Activated naive CD4-positive, alpha-beta T cell treated with anti-CD3 and anti-CD28 coated beads, Interleukin-2, amount 50 U/mL, for 16 hours (primary cell): ENCODE data around the gene RASSF10.
A peak's percentile ranks its signal among the peaks of the same experiment; 100 is the strongest.

Experiments used
- DNase-seq: peaks from one replicate; pipeline ENCODE4 v3.0.0-alpha.2; 2020

RASSF10 gene

DNA sequence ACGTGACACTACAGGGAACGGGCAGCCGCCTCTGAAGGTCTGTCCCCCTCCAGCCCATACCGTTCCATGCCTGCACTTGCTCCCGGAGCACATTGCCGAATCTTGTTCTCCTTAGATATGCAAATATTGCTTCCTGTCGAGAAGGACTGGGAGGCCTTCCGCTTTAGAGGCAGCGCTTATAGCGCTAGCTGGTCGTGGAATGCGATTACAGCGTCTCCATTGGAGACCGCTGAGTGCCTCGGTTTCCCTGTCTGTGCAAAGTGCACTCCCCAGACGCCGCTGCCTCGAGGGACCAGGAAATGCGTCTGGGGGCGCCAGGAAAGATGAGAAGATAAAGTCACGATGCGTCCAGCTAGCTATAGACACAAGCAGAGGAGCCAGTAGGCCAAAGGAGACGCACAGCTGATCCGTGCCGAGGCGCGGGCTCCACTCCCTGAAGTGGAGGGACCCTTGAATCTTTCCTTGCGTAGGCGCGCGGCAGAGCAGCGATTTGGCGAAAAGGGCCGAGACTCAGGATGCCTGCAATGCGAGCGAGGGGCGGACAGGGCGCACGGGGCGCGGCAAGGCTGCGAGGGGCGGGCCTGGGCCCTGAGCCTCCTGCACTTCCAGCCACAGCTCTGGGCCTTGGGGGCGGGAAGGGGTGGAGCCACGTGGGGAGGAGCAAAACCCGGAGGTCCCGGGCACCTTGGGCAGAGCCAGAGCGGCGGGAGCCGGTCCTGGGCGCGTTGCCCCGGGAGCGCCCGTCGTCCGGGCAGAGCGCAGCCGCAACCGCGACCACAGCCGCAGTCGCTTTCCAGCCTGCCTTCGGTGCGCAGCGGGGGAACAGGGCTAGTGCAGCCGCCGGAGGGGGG lies at the start of gene RASSF10:
Gene RASSF10, plus strand, starts transcription at position 692 of the 851 bp plus-strand sequence. CDS start 261 bp downstream, outside the sequence.
- no peak for DNase-seq

DNA sequence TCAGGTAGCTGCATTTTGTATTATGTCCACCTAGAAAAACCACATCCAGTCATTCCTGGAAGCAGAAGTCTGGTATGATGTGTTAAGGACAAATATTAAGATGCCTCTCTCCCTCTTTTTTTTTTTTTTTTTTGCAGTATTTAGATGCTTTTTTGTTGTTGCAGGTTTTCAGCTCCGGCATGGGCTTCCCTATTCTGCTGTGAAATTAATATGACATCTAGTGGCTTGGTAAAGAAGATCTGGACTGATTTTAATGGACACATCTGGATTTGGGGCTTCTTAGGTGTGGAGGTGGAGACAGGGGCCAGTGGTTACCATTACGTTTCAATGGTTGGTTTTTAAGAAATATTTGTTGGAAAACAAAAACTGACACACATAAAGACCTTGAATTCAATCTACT lies 47.5 kb upstream of the RASSF10 start:
- no peak for DNase-seq

DNA sequence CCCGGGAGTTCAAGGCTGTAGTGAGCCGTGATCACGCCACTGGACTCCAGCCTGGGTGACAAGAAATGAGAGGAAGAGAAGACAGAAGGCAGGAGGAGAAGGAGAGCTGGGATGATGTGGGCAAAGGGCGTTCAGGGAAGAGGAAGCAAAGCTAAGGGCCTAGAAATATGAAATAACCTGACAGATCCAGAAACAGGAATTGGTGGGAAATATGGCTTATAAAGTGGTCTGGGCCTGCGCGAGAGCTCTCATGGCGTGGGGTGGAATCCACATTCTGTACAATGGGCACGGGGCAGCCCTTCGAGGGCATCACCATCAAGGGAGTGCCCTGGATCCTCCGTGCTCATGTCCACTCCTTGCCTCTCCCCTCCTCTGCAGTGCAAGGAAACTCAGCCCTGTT lies 46.8 kb upstream of the RASSF10 start:
- no peak for DNase-seq

DNA sequence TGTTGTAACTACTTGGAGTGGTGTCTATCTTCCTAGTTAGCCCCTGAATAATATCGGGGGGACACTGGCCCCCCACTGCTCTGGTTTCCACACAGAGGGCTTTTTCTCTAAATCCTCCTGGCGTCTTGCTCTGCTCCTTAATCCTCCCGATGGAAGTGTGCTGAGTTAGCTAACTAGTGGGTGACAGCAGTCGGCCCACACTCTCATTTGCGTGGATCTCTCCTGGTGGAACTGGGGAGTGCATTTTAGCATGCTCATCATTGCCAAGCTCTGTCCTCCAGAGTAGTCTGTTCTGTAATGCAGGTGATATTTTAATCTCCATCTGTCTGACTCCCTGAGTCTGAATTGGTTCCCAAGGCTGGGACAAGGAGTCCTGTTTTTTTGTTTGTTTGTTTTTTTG lies 46.1 kb upstream of the RASSF10 start:
- no peak for DNase-seq

DNA sequence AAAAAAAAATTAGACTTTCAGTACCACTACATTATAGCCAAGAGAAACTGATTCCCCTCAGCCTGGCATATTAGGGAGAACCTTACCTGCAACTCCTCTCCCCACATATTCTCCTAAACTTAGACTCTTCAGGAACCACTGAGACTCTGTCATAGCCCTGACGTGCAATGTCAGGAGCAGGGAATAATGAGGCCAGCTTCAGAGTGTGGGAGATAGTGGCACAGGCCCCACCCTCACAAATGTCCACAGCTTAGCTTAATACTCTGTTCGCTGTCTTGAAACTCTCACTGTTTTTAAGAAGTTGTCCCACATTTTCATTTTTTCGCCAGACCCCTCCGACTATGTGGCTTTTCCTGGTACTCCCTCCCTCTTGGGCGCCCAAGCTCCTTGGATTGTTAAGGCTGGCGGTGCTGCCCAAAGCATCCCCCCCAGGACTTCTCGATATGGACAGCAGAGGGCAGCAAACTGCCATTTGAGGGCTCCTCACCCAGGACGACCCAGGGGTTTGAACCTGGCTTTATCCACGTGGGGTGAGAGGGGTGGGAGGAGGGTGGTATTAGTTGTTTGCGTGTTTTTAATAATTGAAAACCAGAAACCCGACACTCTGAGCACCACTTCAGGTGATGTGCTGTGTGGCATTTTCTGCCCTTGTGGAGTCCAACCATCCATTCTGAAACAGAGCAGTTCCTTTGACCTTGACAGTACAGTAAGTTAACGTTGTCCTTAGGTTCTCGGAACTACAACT lies 45.2 kb upstream of the RASSF10 start:
- DNase-seq = peak; percentile 65

DNA sequence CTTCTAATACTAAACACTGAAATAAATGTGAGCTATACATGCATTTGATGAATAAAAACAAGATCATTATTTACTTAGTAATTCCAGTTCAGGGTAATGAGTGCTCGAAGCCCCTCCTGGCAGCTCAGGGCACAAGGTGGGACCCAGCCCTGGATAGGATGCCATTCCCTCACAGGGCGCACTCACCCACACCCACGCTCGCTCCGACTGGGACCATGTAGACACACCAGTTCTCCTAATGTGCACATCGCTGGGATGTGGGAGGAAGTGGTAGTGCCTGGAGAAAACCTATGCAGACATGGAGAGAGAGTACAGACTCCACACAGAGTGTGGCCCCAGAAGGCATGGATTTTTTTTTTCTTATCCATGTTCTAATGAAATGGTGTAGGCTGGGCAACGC lies 44.5 kb upstream of the RASSF10 start:
- no peak for DNase-seq

DNA sequence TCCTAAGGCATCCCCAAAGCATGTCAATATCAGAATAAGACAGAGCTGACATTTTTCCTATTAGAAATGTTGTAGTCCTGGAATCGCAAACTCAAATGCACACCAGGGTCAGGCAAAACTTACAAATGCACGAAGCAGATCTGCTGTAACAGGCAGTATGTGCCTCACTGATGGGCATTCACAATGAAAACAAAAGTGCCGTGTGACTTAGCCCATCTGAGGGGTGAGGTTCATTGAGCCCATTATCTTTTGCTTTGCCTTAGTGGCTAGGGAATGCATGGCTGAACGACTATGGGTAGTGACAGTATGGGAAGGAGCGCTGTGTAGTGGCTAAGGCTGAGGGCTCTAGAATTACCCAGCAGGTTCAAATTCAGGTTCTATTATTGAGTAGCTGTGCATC lies 43.1 kb upstream of the RASSF10 start:
- no peak for DNase-seq

DNA sequence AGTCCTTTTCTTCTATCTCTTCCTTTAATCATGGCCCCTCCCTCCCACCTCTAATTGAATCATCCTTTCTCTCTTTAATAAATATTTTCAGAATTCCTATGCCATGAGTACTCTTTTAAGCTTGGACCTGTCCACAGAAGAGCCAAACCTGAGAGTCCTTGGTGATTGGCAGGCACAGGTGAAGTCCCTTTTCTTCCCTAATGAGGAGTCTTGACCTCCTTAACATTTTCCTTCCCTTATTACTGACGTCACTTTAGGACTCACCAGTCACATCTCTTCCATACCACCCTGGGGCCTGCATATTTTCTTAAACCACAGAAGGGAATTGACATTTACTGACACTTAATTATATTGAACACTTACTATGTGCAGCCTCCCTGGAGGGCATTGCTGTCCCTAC lies 41.0 kb upstream of the RASSF10 start:
- no peak for DNase-seq

DNA sequence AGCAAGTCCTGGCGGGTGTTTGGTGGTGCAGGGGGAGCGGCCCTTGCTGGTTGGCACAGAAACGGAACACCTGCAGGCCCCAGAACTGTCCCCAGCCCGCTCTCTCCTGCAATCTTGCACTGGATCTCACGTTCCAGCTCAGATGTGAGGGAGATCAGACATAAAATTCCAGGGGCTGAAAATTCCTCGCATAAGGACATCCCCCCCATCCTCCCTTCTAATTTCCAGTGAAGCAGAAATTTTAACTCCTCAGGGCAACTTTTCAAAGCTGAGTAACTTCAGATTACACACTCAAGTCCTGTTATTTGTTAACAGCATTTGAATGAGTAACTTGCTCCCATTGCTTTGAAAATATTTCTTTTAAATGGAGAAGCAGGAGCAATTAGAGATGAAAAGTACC lies 40.3 kb upstream of the RASSF10 start:
- no peak for DNase-seq

DNA sequence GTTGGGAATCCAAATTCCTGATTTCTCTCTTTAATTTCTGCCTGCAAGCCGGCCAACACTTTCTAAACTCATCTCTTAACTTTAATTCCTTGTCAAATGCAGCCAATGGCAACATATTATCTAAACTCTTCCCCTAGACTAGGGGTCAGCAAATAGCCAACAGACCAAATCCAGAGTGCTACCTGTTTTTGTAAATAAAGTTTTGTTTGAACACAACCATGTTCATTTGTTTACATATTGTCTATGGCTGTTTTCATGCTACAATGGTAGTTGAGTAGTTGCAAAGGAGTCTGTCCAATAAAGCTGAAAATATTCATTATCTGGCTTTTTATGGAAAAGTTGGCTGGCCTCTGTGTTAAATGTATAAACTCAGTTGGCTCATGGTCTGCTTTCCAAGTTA lies 37.2 kb upstream of the RASSF10 start:
- DNase-seq = no peak

DNA sequence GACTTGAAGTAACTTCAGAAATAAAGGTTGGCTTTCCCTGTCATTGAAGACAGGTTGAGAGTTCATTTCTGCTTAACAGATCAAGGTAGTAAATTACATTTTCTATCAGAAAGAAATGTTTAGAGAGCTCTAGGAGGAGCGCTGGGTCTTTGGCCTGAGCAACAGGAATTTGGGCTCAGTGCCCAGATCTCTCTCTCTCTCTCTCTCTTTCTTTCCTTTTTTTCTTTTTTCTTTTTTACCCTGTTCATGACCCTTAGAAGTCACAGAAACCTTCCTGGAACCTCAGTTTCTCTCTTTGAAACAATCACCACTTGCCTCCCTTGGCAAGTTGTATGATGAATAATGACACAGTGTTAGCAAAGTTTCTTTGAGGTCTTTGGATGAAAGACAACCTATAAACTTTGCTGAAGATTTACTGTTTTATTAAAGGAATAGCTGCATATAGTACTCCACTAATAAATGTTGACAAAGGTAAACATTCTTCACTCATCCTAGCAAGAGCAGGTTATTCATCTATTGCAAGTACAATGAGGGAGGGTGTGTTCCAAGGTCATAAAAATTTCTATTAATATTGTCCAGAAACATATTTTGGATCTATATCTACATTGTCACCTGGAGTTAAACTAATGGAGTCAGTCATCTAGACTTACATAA lies 35.5 kb upstream of the RASSF10 start:
- no peak for DNase-seq

DNA sequence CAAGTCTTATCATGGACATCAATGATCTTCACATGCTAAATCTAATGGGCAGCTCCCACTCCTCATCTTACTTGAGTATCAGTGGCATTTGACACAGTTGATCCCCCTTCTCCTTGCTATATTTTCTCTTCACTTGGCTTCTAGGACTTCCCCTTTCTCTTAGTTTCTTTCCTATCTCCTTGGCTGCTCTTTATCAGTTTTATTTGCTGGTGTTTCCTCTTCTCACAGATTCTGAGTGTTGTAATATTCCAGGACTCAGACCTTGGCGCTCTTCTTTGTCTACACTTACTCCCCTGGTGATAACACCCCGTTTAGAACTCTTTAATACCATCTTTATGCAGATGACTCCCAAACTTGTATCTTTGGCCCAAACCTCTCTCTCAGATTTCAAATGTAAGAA lies 33.9 kb upstream of the RASSF10 start:
- no peak for DNase-seq

DNA sequence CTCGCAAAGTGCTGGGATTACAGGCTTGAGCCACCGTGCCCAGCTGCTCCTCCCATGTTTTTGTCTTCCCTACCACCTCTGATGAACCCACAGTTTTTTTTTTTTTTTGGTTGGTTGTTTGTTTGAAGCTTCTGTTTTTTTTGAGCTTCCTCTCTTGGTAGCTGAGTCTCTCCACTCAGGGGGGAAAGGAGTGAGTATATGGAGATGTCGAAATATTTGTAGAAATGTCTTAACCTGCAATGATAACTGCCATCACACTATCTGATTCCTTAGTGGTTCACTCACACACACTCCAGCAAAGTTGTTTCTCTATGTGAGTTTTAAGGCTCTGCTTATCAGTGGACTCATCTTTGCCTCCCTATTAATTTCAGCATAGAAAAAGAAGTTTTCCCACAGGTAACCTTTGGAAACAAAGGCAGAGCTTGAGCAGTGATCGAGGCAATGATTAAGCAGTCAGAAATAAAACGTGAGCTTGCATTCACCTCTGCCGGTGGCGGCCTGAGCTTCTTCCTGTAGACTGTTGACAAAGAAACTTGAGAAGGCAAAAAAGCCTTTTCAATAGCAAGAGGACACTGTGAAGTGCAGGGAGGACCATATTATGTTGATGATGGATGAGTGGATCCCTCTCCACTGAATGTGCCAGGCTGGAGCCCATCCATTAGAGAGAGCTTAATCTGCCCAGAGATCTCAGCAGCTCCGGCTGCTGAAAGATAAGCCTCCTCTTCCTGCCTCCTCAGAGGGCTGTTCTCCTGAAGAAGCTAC lies 29.0 kb upstream of the RASSF10 start:
- DNase-seq = no peak

DNA sequence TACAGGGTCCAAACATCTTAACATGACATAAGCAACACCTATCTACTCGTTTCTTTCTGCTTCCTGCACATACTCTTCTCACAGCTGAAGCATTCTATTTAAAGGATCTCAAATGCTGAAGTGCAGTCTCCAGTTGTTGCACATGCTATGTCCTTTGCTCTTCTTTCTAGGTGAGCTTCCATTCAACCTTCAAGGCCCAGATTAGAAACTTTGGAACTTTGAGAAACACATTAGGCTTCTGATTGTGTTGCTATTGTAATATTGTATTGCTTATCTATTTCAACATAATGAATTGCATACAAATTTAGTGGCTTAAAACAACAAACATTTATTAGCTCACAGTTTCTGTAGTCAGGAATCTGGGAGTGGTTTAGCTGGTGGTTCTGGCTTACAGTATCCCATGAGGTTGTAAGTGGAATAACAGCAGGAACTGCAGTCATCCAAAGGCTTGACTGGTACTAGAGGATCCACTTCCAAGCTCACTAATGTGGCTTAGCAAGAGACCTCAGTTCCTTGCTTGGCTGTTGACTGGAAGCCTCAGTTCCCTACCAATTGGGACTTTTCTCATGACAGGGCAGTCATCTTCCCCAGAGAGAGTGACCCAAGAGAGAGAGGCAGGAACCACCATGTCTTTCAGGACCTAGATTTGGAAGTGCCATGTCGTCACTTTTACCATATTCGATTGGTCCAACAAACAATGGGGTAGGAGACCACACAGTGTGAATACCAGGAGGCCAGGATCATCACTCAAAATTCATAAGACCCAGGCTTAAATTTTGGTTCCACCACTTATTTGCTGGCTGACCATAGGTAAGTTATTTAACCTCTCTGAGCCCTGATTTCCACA lies 27.2 kb upstream of the RASSF10 start:
- no peak for DNase-seq

DNA sequence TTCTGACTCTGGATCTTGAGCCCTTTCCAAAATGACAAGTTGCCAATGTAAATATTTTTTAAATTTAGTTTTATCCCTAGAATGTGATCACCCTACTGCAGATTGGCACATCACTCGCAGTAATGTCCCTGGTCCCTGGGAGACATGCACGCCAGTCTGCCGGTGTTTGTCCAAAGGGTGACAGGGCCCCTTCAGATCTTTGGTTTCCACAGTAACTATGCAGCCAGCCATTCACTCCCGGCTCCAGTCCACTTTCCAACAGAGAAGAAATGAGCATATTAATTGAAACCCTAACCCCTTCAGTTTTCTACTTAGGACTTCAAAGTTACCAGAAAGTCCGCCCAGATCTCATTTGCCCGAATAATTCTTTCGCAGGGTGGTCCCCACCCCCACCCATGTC lies 25.8 kb upstream of the RASSF10 start:
- no peak for DNase-seq

DNA sequence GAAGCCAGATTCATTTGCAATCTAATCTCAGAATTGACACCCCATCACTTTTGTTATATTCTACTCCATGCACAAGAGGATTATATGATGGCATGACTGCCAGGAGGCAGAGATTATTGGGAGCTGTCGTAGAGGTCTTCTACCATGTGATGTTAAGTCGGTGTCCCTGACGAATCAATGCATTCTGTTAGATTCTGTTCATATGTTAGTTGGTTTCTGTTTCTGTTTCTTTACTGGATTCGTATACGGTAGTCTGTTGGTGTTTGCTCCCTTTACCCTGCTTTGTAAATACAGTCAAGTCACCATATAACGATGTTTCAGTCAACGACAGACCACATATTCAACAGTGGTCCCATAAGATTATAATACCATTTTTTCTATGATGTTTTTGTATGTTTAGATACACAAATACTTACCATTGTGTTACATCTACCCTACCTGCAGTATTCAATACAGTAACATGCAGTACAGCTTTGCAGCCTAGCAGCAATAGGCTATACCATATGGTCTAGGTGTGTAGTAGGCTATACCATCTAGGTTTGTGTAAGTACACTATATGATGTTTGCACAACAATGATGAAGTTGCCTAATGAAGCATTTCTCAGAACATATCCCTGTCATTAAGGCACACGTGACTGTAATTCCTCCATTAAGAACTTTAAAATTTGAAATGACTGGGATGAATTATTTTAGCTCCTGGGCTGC lies 22.8 kb upstream of the RASSF10 start:
- no peak for DNase-seq

DNA sequence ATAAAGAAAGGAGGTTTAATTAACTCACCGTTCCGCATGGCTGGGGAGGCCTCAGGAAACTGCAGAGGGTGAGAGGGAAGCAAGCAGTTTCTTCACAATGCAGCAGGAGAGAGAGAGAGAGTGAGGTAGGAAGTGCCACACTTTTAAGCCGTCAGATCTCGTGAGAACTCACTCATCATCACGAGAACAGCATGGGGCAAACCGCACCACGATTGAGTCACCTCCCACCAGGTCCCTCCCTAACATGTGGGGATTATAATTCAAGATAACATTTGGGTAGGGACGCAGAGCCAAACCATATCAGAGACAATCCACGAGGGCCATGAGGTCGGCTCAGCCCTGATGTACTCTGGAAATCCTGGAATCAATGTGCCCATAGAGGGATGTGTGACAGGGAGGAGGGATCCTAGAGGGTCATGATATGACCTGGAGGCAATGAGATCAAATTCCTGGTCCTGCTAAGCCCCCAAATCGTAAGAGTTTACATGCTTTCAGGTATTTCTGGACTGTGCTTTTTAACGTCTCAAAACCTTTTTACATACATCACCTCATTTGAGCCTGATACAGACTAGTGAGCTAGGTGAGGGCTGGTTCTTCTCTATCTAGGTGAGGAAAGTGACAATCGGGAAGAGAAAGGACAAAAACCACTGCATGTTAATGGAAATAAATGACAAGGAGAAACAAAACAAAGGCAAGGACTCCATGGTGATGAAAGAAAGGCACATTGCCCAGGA lies 19.5 kb upstream of the RASSF10 start:
- no peak for DNase-seq

DNA sequence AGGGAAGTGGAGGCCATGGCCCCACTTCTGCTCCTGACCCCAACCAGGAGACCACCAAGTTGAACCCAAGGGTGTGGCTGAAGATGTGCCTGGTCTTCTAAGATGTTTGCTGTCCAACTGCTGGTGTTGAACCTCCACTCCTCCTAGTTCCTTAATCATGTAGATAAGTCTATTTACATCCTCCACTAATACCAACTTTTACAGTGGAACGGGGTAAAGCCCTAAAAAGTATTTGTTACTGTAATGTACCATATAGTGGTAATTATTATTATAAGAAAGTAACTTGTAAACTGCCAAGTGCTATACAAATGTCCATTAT lies 19.0 kb upstream of the RASSF10 start:
- no peak for DNase-seq

DNA sequence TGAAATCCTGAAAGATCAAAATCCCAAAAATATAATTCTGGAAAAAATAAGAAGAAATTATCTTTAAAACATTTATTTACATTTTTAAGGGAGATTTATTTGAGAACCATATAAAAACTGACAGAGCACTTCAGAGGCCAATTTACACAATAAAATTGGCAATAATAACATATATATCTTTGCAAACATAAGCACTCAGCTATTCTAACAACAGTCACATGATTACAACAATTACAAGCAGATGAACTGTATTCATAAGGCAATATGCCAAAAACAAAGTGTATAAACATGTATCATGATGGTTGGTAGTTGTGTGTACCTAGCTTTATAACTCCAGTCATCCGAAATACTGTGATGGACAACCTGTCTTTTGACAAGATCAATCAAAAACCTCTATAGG lies 17.7 kb upstream of the RASSF10 start:
- no peak for DNase-seq

DNA sequence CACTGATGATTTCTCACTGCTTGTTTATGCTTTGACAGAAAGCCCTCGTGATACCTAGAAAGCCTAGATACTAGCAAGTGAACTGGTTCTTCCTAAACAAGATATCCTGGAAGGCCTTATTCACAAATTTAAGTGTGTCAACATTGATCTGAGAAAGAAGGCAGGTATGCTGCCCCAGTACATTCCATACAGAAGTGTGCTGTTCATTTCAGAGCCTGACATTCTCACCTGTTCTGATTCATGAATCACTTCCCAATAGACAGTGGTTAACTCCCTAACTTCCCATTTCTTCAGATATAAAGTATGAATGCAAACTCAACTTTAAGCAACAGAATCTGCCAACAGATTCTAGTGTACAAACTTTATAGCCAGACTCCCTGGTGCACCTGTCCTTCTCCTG lies 15.5 kb upstream of the RASSF10 start:
- no peak for DNase-seq

DNA sequence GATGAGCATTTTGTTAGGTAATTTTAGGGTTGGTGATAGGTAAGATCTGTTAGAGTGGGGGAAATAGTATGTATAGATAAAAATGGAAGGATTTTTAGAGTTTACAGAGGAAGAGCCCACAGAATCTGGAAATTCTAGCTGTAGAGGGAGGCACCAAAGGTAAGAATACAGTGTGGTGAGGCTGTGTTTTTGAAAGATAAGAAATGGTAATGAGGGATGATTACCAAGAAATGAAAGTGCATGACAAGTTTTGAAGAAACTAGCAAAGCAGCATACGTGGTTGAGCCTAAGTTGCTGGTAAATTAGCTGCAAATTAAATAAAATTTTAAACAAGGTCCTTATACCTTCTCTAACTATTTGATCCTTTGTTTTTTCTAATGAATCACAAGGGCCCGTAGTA lies 14.6 kb upstream of the RASSF10 start:
- DNase-seq = no peak
